NCI-H2196 treated with DMSO at 0.1 percent for 48 hours (cell line): ENCODE results near the gene CCDC158.
"Not testable (repeated sequence)": the region's sequence is repeated elsewhere in the genome, so short reads cannot be mapped to it uniquely, and the experiment has no call there.

Experiments used
- DNase-seq: peaks from one replicate; lab custom pipeline; 2025; ENCODE audit not compliant: unreplicated experiment; lab: John Stamatoyannopoulos, UW

CCDC158 gene

DNA sequence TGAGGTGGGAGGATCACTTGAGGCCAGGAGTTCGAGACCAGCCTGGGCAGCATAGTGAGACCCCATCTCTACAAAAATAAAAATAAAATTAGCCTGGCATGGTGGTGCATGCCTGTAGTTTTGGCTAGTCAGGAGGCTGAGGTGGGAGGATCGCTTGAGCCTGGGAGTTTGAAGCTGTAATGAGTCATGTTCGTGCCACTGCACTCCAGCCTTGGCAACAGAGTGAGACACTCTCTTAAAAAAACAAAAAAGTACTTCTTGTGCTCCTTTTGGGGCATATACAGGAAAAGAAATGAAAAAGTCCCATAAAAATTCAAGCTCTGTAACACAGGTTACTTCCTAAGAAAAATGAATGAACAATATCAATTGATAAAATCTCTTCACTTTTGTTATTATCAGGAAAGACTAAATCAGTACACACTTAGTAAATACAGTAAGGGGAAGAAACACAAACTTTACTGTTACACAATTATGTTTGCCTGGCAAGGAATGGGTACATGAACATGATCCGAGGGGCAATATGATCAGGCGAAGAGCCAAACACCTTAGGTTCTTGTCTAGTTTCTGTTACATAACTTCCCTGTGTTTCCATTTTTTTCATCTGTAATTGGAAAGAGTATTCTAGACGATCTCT, 46.9 kb downstream of the CCDC158 start:
- DNase-seq = no peak

DNA sequence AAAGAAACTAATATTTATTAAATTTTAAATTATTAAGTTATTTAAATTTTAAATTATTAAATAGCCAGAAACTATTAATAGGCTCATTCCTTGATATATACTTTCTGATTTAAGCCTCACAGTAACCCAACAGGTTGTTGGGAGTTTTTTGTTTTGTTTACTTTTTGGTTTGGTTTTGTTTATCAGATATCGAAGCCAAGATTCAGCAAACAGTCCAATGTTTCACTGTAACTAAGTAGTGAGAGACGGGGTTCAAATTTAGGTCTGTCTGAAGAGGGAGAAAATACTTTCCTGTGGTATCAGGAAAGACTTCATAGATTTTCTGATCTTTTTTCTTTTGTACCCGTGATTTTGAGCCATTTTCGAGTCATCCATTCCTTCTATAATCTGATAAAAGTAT, 54.2 kb downstream of the CCDC158 start:
- no peak for DNase-seq

DNA sequence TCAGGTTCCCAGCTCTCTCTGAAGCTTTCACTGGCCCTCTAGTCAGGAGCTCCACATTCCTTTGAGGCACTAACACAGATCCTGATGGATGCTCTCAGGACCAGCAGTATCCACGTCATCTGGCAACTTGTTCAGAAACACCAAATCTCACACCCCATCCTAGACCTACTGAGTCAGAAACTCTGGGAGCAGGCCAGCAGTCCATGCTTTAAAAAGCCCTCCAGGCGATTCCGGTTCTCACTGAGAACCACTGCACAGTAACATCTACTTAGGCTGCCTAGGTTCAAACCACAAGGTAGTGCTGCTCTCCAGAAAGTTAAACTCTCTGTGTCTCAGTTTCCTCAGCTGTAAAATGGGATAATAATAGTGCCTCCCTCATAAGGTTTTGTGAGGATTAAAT, 55.3 kb downstream of the CCDC158 start:
- DNase-seq = no peak

DNA sequence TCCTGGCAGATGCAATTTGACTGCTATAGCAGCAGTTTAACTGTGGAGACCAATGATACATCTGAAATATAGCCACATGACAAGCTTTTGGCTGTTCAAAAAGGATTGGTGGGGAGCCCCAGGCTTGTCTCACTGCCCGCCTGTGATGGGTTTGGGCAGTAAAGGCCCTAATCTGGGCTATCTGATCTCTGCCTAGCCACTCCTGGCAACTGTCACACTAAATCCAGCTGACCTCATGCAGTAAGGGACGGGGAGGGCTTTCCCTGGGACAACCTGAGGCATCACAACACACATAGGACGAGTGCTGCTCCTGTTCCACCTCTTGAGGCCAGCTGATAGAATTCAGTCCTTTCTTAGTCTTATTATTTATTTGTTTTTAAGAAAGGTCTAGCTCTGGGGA, 56.2 kb downstream of the CCDC158 start:
- DNase-seq = no peak

DNA sequence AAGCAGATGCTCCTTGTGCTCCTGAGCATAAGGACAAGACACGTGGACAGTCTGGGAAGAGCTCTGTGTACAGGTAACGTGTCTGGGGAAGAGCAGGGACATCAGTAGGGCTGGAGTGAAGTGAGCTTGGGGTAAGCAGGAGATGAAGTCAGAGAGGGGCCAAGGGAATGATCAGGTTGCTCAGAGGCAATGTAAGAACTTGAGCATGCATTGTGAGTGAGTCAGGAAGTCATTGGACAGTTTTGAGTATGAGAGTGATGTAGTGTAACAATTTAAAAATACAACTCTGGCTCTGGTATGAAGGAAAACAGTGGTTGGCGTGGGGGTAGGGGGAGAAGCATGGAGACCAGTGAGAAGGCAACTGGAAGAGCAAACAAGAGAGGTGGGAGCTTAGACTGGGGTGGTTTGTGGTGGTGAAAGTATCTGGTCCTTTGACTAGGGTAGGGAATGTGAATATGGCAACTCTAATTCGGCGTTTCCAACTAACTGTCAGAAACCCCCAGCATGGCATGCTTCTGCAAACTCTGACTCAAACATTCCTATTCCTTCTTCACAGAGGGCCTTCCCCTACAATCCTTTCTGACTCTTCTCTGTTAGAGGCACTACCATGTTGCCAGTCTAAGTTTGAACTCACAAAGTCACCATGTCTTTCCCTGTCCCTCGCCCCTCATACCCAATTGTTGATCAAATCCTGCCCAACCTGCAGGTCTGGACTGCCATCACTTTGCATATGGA, 57.2 kb downstream of the CCDC158 start:
- DNase-seq = no peak

DNA sequence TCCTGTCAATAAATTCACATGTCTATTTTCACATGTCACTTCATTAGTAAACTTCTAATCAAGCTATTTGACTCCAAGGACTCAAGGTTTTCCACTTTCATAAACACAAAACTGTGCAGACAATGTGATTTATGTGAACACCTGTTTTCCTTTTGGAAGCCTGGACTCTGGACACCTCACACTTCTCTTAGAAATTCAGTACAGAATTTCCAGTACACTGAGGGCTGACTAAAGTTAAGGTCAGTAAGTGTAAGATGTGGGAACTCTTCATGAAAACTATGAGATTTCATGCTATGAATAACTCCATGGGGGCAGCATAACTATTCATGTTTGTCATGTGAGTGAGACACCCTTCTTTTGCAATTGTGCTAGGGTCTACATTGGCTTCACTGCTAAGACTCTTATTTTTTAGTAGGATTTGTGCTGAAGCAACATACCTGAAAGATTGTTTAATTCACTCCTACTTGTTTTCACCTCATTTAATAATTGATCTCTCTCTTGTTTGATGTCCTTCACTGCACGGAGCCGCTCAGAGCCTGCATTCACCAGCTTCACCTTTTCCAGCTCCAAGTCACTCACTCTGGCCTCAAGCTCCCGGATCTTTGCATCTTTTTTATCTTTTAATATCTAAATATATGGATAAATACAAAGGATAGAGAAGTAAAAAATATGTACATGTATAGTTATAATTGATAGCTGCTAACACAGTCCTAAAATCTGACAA, 59.1 kb downstream of the CCDC158 start:
- DNase-seq = no peak

DNA sequence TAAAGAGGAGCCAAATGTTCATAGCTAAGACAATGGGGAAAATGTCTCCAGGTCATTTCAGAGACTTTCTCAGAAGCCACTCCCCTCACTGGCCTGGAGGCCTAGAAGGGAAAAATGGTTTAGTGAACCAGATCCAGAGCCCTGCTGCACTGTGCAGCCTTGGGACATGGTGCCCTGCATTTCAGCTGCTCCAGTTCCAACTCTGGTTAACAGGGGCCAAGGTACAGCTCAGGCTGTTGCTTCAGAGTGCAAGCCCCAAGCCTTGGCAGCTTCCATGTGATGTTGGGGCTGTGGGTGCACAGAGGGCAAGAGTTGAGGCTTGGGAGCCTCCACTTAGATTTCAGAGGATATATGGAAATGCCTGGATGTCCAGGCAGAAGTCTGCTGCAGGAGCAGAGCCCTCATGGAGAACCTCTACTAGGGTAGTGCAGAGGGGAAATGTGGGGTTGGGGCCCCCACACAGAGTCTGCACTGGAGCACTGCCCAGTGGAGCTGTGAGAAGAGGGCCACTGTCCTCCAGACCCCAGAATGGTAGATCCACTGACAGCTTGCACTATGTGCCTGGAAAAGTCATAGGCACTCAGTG, 61.0 kb downstream of the CCDC158 start:
- DNase-seq = not testable (repeated sequence)

DNA sequence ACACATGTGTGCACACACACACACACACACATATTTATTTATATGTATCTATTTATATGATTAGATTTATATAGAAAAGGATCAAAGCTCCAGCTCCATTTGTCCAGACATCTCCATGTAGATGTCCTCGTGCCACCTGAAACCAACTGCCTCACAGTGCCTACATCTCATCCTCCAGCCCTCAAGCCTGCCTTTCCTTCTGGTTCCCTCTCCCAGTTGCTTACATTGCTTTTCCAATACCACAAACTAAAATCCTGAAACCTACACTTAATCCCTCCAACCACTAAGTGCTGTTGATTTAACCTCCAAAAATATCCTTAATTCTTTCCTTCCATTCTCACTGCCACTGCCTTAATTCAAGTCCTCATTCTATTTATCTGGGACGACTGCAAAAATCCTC, 63.0 kb downstream of the CCDC158 start:
- no peak for DNase-seq

DNA sequence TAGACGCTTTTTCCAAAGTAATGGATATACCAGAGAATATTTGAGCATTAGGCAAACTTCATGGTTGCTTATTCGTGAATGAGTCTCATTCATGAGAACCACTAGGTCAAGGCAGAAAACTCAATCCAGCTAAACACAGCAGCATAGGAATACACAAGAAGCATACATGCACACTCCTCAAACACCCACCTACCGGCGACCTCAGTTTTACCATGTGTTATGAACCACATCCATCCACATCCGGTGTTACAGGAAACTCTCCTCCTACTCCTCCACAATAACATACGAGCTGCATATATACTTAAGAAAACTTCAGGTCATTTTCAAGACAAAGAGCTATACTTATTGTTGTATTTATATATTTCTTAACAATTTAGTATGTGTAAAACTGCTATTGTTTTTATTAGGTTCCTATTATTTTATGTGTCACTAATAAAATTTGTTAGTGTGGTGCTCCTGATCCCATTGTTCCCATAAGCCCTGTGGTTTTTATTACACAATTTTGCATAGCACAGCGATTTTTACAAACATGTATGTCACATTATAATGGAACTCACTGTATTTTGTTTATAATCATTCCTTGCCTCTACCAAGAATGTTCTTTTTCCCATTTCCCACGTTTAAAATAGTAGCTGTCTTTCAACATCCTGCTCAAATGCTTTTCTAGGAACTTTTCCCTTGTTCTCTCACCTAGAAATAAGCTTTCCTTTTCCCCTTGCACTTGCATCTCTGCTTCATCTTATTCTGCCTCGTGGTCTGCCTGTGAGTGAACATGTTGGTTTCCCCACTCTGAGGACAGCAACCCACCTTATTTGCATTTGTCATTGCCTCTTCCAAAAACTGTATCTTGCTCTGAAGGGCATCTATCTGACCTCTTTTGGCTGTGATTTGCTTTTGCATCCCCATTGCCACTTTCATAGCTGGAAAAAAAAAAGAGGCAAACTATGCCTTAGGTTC, 66.1 kb downstream of the CCDC158 start:
- no peak for DNase-seq

DNA sequence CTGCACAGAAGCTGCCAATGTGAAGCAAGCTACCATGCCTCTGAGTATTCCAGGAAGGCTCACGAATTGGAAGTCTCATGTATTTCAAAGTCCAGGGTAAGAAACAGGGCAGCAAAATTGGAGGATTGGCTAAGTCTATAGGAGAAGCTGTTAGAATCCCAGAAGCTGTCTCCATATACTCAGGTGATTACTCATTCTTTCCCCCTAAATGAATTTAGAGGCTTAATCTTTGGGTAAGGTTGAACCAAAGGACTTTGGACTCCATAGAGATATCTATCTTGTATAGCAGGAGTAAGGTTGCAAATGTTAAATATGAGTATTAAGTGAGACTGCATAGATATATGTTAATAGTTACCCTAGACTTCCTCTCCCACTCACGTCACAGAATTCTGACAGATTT, 78.1 kb downstream of the CCDC158 start:
- DNase-seq = no peak

DNA sequence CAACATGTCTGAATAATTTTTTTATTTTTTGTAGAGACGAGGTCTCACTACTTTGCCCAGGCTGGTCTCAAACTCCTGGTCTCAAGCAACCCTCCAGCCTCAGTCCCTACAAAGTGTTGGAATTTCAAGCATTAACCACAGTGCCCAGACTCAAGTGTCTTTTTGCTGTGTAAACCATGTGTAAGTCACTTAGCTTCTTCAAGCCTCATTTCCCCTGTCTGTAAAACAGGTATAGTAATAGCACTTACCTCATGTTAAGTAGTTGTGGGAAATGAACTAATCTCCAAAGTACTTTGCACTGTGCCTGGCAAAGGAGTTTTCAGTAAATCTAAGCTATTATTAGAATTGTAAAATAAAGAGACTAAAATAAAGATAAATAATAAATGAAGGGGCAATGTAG, 78.8 kb downstream of the CCDC158 start:
- no peak for DNase-seq

DNA sequence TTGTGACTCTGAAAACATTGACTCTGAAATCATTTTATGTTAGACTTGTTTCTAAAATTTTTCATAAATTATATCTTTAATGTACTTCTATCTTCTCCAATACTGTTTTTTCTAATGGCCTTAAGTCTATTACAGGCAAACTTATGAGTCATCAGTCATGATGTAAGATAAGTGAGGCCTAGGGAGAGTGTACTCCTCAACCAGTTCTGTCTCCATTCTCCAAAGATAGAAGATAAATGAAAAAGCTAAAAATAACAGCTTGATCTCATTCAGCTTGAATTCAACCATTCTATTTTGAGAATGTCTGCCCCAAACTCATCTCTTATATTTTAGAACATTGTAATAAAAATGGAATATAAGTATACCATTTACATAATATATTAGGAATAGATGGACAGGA, 79.9 kb downstream of the CCDC158 start:
- no peak for DNase-seq

DNA sequence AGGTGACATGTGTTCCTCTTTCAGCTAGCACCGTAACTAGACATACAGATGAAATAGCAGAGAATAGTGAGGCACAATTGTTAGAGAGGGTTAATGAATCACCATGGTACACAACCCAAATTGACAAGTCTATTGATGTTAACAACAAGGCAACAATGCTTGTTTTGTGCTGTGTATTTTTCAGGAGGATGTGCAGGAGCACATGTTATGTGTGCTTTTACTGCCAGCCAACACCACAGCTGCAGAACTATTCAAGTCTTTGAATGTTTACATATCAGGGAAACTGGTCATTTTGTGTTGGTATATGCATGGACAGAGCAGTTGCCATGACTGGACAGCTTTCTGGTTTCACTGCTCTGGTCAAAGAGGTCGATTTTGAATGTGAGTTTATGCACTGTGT, 81.6 kb downstream of the CCDC158 start:
- DNase-seq = no peak

DNA sequence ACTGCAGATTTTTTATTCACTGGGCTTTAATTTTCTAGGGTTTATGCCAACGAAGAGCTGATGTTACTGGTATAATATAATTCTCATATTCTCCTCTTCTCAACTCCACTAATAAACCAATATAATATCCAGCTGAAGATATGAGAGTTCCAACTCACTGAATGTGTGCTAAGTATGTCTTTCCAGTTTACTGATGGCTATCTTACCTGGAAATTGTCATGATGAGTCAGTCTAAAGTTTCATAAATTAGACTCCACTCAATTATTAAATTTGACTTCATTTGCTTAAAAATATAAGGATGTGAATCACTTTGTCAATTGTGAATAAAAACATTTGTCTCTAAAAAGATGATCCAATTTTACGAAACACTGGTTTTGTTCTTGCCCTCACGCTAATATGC, 86.1 kb downstream of the CCDC158 start:
- no peak for DNase-seq

DNA sequence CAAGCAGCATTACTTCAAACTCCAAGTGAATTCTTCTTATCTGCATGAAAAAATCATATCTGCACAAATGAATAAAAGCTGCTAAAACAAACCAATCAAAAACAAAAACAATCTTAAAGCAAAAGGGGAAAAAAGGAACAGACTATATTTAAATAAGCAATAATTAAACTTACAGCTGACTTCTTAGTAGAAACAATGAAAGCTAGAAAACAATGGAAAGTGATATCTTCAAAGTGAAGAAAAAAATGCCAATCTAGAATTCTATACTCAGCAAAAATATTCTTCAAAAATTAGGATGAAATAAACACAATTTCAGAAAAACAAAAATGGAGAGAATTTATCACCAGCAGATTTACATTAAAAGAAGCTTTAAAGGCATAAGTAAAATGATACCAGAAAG, 94.4 kb downstream of the CCDC158 start:
- DNase-seq = no peak

DNA sequence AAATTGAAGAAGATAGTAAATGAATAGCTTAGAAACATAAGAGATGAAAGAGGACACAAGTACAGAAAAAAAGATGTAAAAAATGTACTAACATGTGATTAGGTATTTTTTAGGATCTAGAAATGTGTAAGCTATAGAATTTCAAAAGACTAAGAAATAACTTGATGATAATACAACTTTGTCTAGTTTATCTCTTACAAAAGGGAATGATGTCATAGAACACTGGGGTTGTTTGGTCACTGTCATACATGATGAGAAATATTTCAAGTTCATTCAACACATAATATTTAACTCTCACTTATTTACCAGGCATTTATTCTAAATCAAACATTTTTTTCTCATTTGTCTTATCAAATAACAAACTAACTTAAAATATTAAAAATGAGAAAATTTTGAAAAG, 95.9 kb downstream of the CCDC158 start:
- no peak for DNase-seq

DNA sequence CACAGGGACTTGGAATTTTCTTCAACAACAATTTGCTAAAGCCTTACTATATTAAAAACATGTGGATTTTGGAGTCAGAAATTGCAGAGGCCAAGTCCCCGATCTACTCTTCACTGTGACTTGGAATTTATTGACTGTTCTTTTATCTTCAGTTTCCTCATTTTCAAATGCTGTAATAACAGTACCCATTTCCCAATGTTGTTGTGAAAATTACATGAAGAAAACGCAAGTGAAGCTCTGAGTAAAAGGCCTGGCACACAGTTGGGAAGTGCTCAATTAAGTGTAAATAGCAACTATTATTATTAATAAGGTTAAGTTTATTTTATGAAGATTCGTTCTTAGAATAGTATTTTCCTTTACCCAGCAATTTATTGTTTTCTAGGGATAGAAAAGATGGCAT, 98.7 kb downstream of the CCDC158 start:
- DNase-seq = no peak

DNA sequence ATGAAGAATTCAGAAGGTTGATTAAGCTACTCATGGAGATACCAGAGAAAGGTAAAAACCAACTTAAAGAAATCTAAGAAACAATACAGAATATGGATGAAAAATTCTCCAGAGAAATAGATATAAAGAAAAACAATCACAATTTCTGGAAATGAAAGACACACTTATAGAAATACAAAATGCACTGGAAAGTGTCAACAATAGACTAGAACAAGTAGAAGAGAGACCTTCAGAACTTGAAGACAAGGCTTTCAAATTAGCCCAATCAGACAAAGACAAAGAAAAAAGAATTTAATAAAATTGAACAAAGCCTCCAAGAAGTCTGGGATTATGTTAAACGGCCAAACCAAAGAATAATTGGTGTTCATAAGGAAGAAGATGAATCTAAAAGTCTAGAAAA, 104.8 kb downstream of the CCDC158 start:
- DNase-seq = no peak

DNA sequence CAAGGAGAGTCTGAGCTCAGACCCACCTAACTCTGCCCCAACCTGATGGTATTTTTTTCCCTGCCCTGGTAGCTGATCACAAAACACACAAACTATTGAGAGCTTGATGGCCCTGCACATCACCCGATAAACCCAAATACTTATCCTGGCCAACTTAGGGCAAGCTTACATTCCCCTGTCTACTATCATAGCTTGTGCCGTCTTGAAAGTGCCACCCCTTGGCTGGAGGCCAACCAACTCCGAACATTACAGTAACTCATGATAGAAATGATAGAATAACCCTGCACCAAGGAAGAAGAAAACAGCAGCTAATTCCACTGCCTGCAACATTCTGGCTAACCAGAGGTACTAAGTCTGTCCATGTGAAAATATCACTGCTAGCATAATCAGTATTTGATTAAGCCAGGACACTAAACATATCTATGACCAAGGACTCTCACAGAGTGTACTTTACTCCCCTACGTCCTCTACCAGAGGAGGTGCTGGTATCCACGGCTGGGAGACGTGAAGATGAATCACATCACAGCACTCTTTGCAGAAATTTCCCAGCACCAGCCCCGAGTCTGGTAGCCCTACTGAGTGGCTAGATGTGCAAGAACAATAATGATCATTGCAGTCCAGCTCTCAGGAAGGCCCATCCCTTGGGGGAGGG, 105.5 kb downstream of the CCDC158 start:
- DNase-seq = no peak

DNA sequence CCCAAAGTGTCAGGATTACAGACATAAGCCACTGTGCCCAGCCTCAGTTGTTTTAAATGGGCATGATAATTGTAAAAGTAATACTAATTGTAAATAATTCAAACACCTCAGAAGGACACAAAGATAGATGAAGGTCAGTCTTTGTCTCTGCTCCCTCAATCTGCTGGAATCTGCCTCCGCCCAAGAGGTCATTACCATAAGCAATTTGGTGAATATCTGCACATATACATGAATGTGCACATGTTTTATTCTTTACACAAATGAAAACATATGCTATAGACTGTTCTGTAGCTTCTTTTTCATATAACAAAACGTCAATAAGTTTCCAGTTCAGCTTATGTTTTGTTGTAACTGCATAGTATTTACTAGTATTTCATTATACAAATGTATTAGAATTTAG, 107.4 kb downstream of the CCDC158 start:
- DNase-seq = no peak
